Measurements from ENCODE around the gene GLT1D1. TPM values are rescaled to one million over a fixed set of nuclear protein-coding genes. Genes with fewer than 3 reads are reported as not detected.
A peak's percentile ranks its signal among the peaks of the same experiment; 100 is the strongest.
"Not testable (repeated sequence)": the region's sequence is repeated elsewhere in the genome, so short reads cannot be mapped to it uniquely, and the experiment has no call there.

The GLT1D1 gene
- polyA plus RNA-seq, 1 of the 3 experiments (the other 2 are of a cell fraction): 0.05 TPM

GRCh38 chr12:128844031-128844635, 9.1 kb upstream of the GLT1D1 start:
- CTCF ChIA-PET: no interaction called here
- POLR2A ChIA-PET: no interaction called here
- WGBS (ENCODE audit: low lambda C conversion rate): 19% methylated on average over 7 of the region's 11 CpGs
- no peak overlapping the region for H3K27ac ChIP-seq (ENCODE audit: low read depth in 2 of 2, low read length in 1 of 2)
- peak; percentile 64 for DNase-seq
- no peaks in the 10 kb centered on the region for H3K9me3 ChIP-seq
- TF ChIP-seq ELF1 (IDR thresholded peaks at IDR 0.05) (no peak), MEF2A (IDR thresholded peaks at IDR 0.05; ENCODE audit: borderline replicate concordance, low read depth) (no peak), GABPA (IDR thresholded peaks at IDR 0.05; ENCODE audit: low read depth) (no peak), CTCF (IDR thresholded peaks at IDR 0.05) (no peak)
- H3K4me1 ChIP-seq (ENCODE audit: control insufficient read depth in 1 of 2, insufficient read depth in 2 of 2, low read depth in 1 of 2, low read length in 1 of 2): no peaks in the 10 kb centered on the region
- no peak overlapping the region for H3K9ac ChIP-seq
- H3K36me3 ChIP-seq (replicated peaks in 1 of 2; ENCODE audit: control insufficient read depth in 1 of 2, insufficient read depth in 2 of 2, low read length in 1 of 2): no peaks in the 10 kb centered on the region
- no peak overlapping the region for H2AFZ ChIP-seq (ENCODE audit: low read depth)
- H3F3A ChIP-seq (replicated peaks; ENCODE audit: insufficient read depth): no peaks in the 10 kb centered on the region
- H3K79me2 ChIP-seq (ENCODE audit: insufficient read depth): no peaks in the 10 kb centered on the region
- no peaks in the 10 kb centered on the region for H4K20me1 ChIP-seq (ENCODE audit: insufficient read depth)
- no peaks in the 10 kb centered on the region for H3K27me3 ChIP-seq (ENCODE audit: insufficient read depth)
- no peak overlapping the region for H3K4me3 ChIP-seq (ENCODE audit: low read depth in 2 of 2, low read length in 1 of 2)
- H3K4me2 ChIP-seq: no peak overlapping the region
- no peaks in the 10 kb centered on the region for H3K9me2 ChIP-seq

GRCh38 chr12:128846671-128847070, 6.6 kb upstream of the GLT1D1 start:
- H3K27ac ChIP-seq (ENCODE audit: low read depth in 2 of 2, low read length in 1 of 2); H3F3A ChIP-seq (replicated peaks; ENCODE audit: insufficient read depth); H3K27me3 ChIP-seq (ENCODE audit: insufficient read depth); DNase-seq; H3K36me3 ChIP-seq (replicated peaks in 1 of 2; ENCODE audit: control insufficient read depth in 1 of 2, insufficient read depth in 2 of 2, low read length in 1 of 2); H3K4me2 ChIP-seq; H3K79me2 ChIP-seq (ENCODE audit: insufficient read depth); H2AFZ ChIP-seq (ENCODE audit: low read depth); H3K9ac ChIP-seq; H3K9me2 ChIP-seq; H3K4me3 ChIP-seq (ENCODE audit: low read depth in 2 of 2, low read length in 1 of 2); H3K4me1 ChIP-seq (ENCODE audit: control insufficient read depth in 1 of 2, insufficient read depth in 2 of 2, low read depth in 1 of 2, low read length in 1 of 2); H3K9me3 ChIP-seq; H4K20me1 ChIP-seq (ENCODE audit: insufficient read depth); POLR2A ChIA-PET; CTCF ChIA-PET: not testable (repeated sequence)
- WGBS (ENCODE audit: low lambda C conversion rate): 82% methylated on average over 17 of the region's 27 CpGs

- Histone ChIP-seq H3K9me3 (no peaks in the 10 kb centered on the region), H3K79me2 (ENCODE audit: insufficient read depth) (no peaks in the 10 kb centered on the region), H3K27ac (ENCODE audit: low read depth in 2 of 2, low read length in 1 of 2) (no peak overlapping the region), H3K36me3 (replicated peaks in 1 of 2; ENCODE audit: control insufficient read depth in 1 of 2, insufficient read depth in 2 of 2, low read length in 1 of 2) (no peaks in the 10 kb centered on the region), H2AFZ (ENCODE audit: low read depth) (no peak overlapping the region), H4K20me1 (ENCODE audit: insufficient read depth) (no peaks in the 10 kb centered on the region), H3F3A (replicated peaks; ENCODE audit: insufficient read depth) (no peaks in the 10 kb centered on the region), H3K4me1 (ENCODE audit: control insufficient read depth in 1 of 2, insufficient read depth in 2 of 2, low read depth in 1 of 2, low read length in 1 of 2) (no peaks in the 10 kb centered on the region), H3K9ac (no peak overlapping the region), H3K4me2 (no peak overlapping the region), H3K4me3 (ENCODE audit: low read depth in 2 of 2, low read length in 1 of 2) (no peak overlapping the region), H3K27me3 (ENCODE audit: insufficient read depth) (no peaks in the 10 kb centered on the region), H3K9me2 (no peaks in the 10 kb centered on the region)
- 81% methylated on average over 13 of the region's 14 CpGs for WGBS (ENCODE audit: low lambda C conversion rate)
- no peak for DNase-seq
- TF ChIP-seq MEF2A (IDR thresholded peaks at IDR 0.05; ENCODE audit: borderline replicate concordance, low read depth) (no peak), FOXJ3 (CRISPR knock-in tag; IDR thresholded peaks at IDR 0.05) (no peak), POLR2AphosphoS5 (IDR thresholded peaks at IDR 0.05; ENCODE audit: low read depth, low read length) (no peak), SMC3 (IDR thresholded peaks at IDR 0.05; ENCODE audit: low read depth, low read length) (no peak), JUND (IDR thresholded peaks at IDR 0.05) (no peak), TEAD4 (IDR thresholded peaks at IDR 0.05; ENCODE audit: borderline replicate concordance, insufficient read depth) (no peak), NFIC (IDR thresholded peaks at IDR 0.05; ENCODE audit: borderline replicate concordance) (no peak), RFX5 (IDR thresholded peaks at IDR 0.05; ENCODE audit: low read length) (no peak), YY1 (IDR thresholded peaks at IDR 0.05; ENCODE audit: low read depth) (no peak), GATA2 (CRISPR knock-in tag; IDR thresholded peaks at IDR 0.05) (no peak), CTCF (IDR thresholded peaks at IDR 0.05) (no peak), IRF3 (IDR thresholded peaks at IDR 0.05; ENCODE audit: low read depth, low read length) (no peak), TCF12 (IDR thresholded peaks at IDR 0.05) (no peak)
- CTCF ChIA-PET: no interaction called here
- POLR2A ChIA-PET: no interaction called here
Observed at GRCh38 chr12:128848371-128848770, 4.9 kb upstream of the GLT1D1 start.
